HG03097 (cell line): ENCODE results near the gene AKT3.
"Not testable (repeated sequence)": the region's sequence is repeated elsewhere in the genome, so short reads cannot be mapped to it uniquely, and the experiment has no call there.

Experiments used
- ATAC-seq: cut with Tn5 transposase; IDR thresholded peaks from one replicate; pipeline ENCODE4 v1.9.1; 2021; ENCODE audit not compliant: unreplicated experiment, low FRiP score

The AKT3 gene

DNA sequence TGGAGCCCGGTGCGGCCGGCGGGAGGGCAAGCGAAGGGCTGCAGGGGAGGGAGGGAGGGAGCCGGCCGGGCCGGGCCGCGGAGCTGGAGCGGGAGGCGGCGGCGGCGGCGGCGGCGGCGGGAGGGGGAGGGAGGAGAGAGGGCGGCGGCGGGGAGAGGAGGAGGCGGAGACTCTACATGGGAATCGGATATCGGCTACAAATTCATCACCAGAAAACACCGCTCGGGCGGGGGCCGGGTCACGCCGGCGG is at the start of gene AKT3:
AKT3 (minus strand) TSS at position 42 of the 250 bp plus-strand sequence. CDS start 7,073 bp downstream, outside the sequence.
- ATAC-seq = peak; percentile 47

DNA sequence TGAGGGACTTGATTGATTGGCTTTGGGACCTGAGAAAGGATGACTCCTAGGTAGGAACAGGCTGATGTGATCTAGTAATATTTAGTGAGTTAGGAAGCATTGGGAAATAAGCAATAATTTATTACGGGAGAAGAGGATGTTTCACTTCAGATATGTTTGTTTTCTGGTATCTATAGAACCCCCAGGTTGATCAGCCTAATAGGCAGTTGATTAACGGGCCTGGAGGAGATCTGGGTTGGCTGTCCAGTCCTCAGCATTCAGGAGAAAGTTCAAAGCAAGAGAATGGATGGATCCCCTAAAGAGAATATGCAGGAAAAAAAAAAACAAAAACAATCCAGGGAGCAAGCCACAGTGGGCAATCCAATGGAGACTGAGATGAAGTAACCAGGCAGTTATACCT is 48.2 kb upstream of the AKT3 start:
- no peak for ATAC-seq

DNA sequence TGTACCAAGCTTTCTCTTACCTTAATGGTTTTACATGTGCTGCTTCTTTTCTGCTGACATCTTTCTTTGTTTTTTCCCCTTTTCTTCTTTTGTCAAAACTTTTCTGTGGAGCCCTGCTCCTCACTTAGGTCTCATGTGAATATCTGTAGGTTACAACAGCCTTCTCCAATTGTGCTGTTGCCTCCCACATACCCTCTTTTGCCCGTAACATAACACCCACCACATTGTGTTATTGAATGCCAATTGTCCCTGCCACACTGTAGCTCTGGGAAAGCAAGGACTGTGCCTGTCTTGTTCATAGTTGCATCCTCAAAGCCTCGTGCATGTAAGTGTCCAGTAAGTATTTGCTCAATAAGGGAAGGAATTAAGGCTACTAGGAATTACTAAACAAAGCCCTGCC is 46.3 kb upstream of the AKT3 start:
- ATAC-seq = no peak

DNA sequence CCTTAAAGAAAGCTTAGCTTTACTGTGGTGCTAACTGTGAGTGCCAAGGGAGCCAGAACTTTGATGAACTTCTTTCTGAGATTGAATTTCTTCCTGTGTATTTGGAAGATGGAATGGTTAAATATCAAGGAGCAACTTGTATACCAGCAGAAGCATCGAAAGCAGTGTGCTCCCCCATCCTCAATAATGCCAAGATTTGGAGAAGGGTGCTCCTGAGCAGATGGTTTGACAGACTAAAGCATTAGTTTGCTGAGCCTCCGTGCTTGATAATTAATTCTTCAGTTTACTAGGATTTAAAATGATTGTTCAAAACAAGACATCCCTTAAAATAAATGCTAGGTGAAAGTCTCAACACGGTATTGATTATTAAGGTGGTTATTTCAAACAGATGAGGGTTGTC is 42.4 kb upstream of the AKT3 start:
- ATAC-seq = no peak

DNA sequence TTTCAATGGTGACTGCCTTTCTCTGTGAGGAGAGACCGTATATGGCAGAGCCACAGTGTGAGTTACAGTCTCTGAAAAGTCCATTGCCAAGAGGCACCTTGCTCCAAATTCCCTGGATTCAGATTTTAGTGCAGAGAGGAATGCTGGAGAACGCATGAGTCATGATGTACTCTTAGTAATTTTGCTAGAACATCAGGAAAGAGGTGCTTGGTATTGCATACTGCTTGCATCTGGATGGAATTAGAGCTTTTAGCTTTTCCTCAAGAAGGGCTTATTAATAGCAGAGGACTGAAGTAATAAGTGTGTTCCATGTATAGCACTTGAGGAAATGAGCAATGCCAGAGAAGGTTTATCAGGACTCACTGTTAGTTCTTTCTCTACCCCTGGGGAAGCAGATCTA is 40.5 kb upstream of the AKT3 start:
- no peak for ATAC-seq

DNA sequence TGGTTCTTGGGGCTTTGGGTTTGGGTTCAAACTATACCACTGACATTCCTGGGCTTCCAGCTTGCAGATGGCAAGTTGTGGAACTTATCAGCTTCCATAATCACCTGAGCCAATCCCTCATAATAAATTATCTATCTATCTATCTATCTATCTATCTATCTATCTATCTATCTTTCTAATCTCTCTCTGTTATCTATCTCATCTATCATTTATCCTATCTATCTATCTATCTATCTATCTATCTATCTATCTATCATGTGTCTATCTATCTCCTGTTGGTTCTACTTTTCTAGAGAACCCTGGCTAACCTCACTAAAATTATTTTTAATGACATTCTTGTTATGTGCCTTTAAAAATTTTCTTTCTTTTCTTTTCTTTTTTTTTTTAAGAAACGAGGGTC is 35.8 kb upstream of the AKT3 start:
- no peak for ATAC-seq

DNA sequence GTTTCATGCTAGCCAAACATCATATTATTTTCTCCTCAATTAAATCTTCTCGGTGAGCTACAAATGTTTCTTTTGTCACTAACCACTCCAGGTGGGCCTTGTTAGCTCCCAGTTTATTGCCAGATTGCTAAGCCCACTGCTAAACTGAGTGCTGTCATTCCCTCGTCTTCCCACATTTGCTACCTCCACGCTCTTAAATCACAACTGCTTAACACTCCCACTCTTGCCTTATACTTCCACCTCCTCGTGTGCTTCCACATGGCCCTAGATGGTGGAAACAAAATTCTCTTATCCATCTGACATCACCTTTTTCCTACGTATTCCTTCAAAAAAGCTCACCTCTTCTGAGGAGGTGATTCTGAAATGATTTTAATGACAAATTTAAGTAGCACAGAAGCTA is 34.6 kb upstream of the AKT3 start:
- no peak for ATAC-seq

DNA sequence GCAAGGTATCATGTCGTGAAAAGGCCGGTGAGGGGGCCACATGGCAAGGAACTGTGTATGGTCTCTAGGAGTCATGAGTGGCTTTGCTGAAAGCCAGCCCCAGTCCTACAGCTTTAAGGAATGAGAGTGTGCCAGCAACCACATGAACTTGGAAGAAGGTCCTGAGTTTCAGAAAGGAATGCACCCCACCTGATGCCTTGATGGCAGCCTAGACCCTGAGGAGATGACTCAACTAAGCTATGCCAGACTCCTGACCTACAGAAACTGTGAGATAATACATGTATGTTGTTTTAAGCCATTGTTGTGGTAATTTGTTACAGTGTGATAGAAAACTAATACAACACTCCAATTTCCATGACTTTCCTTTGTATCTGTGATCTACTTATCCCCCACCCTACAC is 33.5 kb upstream of the AKT3 start:
- no peak for ATAC-seq

DNA sequence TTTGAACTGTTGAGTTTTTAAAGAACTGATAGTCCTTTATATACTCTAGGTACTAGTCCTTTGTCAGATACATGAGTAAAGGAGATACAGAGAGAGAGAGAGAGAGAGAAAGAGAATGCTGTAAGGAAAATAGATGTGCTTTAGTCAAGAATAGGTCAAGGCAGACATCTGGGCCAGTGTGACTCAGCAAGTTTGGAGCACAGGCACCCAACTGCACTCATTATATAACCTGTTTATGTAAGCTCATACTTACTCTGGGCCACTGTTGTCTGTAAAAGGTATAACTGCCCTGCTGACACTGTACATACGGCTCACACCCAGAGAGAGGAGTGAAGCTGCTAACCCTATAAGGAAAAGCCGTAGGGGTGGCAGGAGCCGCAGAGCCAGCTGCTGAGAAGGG is 32.2 kb upstream of the AKT3 start:
- ATAC-seq = no peak

DNA sequence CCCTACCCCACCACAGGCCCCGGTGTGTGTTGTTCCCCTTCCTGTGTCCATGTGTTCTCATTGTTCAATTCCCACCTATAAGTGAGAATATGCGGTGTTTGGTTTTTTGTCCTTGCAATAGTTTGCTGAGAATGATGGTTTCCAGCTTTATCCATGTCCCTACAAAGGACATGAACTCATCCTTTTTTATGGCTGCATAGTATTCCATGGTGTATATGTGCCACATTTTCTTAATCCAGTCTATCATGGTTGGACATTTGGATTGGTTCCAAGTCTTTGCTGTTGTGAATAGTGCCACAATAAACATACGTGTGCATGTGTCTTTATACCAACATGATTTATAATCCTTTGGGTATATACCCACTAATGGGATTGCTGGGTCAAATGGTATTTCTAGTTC is 27.0 kb upstream of the AKT3 start:
- ATAC-seq = not testable (repeated sequence)

DNA sequence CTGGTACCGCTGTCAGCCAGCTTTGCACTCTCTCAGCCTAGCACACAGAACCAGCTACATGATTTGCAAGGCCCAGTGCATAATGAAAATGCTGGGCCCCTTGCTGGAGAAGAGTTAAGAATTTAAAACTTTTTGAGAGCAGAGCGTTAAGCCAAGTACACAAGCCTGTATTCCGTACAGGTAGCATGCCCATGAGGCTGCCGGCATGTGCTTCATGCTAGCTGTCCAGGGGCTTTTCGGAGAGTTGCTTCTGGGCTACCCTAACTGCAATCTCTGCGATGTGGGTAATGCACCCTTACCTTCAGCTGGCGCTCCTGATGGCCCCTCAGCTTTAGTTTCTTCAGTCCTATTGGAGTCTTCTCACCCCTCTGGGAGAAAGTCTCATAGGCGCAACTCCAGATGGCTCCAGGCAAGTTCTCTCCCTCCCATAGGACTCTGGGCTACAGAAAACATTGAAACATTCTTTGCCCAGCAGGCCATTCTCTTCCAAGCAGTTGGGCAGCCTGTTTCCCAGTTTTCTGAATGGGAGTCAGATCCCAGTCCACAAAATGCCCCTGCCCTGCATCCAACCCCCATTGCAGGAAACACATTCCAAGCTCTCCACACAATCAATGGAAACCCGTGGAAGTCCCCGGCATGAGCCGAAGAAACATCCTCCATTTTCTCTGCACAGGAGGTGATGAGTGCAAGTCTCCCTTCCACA is 5.7 kb upstream of the AKT3 start:
- ATAC-seq = no peak

DNA sequence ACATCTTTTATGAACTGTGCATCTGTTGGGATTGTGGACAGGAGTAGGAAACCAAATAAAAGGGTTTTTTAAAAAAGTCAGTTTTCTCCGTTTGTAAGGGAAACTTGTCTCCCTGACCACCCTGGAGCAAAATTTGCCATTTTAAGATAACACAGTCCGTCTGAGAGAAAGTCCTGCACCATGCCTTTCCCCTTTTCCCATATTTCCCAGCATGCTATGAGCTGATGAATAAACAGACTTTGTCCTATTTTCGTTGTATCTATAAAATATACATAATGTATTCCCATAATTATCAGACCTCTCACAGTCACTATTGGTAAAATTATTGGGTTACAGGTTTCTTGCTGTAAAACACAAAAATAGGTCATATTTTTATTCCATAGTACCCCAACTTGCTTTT is 1.7 kb upstream of the AKT3 start:
- no peak for ATAC-seq

DNA sequence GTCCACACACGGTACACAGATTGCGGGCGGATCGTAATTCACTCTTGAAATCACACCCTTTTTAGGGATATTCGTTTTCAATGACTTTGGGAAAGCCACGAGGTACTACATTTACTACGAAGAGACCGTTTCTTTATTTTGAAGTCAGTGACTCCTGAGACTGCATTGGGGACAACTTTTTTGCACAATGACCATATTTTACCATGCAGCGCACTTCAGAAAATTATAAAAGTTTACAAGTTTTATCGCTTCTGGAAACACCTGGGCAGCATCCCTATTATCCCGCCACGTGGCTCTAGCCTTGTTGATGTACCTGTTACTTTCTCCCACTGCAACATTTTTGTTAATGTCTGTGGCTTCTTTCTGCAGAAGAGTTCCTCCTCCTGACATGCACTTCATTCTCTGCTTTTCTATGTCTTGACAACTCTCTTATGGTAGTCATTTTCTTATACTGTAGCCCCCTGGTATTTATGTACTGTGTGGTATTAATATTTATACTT is 1.3 kb upstream of the AKT3 start:
- no peak for ATAC-seq

DNA sequence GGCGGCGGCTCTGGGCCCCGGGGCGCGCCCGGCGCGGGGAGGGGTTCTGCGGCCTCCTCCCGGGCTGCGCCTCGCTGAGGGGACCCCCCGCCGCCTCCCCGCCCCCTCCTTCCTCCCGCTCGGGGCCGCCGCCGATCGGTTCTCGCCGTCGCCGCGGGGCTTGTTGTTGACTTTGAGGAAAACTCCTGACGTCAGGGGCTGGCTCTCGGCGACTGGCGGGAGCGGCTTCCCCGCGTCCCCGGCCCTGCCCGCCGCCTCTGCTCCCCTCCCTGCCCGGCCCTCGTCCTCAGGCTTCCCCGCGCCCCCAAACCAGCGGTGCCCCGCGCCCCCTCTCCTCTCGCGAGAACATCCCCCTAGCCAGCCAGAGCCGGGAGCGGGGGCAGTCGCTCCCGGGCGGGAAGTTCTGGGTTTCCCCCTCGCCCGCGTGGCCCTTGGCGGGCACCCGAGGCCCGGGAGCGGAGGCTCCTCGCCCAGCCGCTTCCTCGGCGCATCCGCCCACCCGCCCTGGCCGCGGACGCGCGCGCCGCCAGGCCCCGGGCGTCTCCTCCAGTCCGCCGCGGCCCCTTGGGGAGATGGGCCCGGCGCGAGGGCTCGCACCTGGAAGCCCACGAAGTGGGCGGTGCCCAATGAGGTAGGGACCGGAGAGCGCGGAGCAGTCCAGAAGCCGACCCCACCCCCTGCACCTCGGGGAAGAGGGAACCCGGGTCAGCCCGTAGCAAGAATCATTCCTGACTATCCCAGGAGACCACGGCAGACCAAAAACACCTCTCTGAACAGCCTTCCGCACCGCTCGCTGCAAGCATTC is 611 bp upstream of the AKT3 start:
- ATAC-seq = peak; percentile 50

DNA sequence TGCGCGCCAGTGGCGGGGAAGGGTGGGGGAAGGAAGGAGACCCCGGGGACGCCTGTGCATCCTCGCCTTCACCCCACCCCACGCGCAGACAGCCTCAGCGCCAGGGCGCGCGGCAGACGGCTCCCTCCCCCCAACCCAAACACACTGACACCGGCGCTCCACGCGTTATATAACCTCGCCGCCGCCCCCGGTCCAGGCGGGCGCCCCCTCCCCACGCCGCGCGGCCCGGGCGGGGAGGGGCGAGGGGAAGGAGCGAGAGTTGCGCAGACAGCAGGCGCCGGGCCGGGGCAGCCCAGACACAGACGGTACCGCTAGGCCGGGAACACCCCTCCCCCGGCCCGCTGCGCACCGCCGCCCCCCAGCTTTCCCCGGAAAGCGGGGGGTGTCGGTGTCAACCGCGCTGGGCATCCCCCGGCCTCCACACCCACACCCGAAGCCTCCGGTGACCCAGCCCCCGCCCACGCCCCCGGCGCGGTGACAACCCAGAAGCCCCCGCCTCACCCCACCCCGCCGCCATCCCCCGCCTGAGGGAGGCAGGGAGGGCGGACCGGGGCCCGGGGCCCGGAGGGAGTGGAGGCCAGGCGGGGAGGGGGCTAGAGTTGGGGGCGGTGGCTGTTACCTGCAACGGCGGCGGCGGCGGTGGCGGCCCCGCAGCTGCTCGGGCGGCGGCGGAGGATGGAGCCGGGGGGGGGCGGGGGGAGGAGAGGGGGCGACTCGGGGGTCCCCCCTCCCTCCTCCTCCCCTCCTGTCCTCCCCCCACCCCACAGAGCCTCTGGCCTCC is 432 bp downstream of the AKT3 start:
- ATAC-seq = no peak

DNA sequence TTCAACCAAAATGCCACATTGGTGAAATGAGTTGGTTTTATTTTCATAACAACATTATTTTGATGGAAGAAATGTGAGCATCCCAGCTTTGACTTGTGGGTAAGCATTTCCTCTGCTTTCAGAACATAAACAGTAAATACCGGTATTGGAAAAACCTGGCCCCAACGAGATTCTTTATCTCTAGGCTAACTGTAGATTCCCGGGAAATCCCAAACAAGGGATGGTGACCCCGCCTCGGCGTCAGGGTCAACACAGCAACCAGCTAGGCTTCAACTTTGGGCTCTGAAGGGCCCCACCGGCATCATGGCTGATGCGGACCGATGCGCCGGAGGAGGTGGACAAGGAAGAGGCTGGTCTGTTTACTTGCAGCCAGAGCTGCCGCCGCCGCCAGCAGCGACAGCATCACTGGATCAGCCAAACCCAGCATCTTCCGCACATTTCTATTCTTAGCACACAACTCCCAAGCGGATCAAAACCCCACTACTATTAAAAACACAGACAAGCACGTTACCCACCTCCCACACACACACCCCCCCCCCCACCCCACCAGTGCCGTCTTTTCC is 1.1 kb downstream of the AKT3 start:
- no peak for ATAC-seq

DNA sequence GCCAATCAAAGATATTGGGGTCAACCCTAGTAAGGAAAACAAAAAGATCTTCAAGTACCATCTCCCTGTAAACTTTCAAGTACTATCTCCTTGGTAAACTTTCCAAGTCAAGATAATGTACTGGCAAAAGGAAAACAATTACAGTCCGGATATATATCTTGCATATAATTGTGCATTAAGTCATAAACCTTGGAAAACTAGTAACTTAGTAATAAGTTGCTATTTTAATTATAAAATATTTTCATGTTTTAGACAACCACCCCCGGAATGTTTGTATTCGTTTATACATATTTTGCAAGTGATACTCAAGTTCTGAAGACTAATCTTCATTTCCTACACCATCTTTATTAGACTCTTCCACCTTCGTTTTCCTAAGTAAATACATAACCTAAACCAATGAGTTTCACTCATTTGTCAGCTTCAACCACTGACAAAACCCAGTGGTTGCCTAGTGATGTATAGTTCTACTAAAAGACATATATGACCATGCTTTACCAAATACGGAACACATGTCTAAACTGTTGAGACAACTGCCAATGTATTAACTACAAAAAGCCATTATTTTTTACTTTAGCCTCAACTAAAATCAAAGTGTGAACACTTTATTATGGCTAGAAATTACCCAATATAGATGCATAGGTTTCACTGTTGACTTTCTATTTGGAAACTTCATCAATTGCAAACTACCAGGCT is 1.7 kb downstream of the AKT3 start:
- no peak for ATAC-seq

DNA sequence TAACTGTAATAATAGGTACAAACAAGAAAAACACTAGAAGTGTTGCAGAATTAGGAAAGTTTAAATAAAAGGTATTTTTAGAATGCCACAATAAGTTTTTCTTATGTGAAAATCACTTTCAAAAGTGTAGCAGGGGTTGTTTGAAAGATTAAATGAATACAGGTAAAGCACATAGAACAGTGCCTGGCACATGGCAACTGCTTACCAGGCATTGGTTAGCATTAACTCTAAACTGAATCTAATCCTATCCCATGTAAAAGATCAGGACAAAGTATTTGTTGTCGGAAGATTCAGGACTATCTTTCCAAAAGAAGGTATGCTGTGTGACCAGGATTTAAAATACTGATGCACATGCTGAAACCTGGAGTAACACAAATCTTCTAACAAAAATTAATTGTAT is 3.3 kb downstream of the AKT3 start:
- no peak for ATAC-seq

DNA sequence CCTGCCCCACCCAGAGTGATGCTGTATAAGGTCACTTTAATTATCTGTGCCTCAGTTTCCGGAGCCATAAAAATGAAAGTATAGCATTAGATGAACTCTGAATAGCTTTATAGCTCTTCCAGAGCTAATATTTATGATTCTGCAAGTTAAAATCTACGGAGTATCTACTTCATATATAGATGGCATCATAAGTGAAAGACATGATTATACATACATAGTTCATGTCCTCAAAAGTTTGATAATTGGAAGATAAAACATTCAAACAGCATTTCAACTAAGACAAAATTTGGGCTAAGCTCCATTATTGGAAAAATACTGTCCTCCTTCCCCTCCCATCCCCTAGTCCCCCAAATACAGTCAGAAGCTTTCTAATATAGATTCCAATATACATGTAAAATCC is 4.2 kb downstream of the AKT3 start:
- no peak for ATAC-seq

DNA sequence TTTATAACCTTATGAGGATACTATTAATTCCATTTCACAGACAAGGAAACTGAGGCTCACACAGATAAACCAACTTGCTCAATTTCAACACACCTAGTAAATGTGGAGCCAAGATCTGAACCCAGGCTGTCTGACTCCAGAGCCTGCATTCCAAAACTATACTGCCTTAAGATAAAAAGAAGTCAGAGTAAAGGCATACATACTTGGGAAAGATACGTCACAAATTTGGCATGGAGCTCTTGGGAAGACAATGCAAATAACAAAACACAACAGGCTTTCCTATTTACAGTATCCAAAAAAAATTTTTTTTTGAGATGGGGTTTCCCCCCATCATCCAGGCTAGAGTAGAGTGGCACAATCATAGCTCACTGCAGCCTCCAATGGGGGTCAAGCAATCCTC is 5.9 kb downstream of the AKT3 start:
- no peak for ATAC-seq
